NCI-H748 treated with DMSO at 0.1 percent for 48 hours (cell line): ENCODE results near the gene ZCCHC2.

Experiments used
- DNase-seq: peaks from one replicate; lab custom pipeline; 2025; lab: John Stamatoyannopoulos, UW

The ZCCHC2 gene

DNA sequence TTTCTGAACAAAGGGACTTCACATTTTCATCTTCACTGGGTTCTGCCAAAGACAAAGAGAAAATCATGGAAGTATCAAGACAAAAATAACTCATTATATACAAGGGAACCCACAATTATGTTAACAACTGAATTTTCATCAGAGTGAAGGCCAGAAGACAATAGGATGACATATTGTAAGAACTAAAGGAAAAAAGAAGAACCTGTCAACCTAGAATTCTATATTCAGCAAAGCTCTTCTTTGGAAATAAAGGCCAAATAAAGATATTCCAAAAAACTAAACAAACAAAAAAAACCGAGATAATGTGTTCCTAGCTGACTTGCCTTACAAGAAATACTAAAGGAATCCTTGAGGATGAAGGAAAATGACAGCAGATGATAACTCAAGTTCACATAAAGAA lies 10.3 kb upstream of the ZCCHC2 start:
- no peak for DNase-seq

DNA sequence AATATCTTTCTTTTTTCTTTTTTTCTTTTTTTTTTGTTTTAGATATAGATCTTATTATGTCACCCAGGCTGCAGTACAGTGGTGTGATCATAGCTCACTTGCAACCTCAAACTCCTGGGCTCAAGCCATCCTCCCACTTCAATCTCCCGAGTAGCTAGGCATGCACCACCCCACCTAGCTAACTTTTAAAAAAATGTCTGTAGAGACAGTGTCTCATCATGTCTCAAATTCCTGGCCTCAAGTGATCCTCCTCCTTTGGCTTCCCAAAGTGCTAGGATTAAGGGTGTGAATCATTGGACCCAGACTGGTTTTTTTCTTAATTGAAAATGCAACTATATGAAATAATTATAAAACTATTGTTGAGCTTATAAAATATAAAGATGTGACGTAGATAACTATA lies 9.8 kb upstream of the ZCCHC2 start:
- no peak for DNase-seq

DNA sequence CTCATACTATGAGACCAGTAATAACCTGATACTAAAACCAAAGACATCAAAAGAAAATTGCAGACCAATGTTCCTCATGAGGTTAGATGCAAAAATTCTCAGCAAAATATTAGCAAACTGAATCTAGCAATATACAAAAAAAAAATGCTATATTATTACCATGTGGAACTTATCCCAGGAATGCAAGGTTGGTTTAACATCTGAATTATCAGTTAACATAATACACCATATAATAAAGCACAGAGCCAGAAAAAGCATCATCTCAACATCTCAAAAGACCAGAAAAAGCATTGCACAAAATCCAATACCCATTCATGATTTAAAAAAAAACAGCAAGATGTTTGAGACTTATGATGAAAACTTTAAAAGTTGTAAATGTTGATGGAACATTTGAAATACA lies 8.3 kb upstream of the ZCCHC2 start:
- no peak for DNase-seq

DNA sequence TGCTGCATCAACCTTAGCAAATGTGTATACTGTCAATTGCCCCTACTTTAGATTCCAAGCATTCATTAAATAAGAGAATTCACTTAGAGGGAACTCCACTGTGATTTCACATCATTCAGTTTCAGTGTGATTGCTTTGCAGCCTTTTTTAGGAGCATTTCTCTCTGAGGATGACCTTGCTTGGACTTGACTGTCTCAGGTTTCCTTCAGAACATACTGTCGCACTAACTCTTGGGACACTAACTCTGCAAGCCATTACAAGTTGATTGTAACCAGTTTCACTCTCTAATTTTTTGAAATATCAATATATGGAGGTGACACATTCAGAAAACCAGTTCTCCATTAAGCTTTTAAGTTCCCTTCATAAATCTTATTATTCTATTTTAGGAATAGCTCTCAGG lies 6.6 kb upstream of the ZCCHC2 start:
- no peak for DNase-seq

DNA sequence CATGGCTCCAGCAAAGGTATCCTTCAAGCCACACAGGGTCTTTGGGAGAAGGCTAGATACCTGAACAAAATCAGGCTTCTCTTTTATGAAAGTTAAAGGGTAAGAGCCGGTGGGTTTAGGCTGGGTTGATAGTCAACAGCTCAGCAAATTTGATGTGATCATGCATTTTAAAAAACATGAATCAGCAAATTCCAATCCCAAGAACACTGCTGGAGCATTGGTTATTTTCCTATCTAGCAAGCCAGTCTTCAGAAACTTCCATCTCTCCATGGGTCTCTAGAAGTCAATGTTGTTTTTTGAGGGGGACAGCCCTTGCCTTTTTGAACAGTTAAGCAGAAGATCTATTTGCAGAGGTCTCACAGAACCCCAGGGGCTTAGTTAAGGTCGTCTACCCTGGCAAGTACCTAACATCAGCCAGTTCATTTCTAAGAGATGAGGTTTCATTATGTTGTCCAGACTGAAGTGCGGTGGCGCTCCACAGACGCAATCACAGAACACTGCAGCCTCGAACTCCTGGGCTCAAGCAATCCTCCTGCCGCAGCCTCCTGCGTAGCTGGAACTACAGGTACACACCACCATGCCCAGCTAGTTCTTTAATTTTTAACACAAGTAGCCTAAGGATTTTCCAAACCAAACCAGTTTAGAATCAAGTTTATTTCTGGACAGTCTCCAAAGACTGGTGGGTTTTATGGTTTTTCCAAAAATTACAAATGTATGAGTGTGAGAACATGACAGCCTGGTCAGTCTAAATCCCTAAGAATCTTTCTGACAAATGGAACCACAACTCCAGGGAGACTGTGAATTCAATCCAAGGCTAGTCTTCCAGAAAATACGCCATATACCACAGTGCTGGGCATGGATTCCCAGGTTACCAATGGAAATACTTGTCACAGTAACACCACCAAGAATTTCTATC lies 4.1 kb upstream of the ZCCHC2 start:
- DNase-seq, result no peak

DNA sequence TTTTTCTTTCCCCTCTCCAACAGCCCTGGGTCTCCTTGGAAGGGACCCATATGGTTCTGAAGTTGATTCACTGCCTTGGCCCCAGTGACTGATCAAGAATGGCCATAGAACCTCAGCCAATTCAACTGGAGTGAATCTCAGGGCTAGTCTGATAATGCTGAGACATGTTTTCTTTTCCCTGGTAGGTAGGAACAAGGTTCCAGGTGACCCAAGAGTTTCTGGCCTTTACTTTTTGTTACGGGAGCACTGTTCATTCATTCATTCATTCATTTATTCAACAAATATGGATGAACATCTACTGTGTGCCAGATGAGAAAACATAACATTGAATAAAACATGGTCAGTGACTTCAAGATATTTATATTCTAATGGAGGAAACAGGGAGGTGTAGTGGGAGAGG lies 3.1 kb upstream of the ZCCHC2 start:
- no peak for DNase-seq

DNA sequence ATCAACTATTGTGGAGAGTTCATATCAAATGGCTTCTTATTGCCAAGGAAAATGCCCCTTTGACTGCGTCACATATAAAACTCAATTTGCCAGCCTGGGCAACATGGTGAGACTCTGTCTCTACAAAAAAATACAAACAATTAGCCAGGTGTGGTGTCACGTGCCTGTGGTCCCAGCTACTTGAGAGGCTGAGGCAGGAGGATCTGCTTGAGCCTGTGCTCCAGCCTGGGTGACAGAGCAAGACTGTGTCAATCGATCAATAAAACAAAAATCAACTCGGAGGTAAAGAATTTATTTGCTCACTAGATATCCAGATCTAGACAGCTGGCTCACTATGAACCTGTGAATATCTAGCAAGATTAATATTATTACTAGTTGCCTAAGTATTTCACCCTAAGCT lies 1.7 kb upstream of the ZCCHC2 start:
- no peak for DNase-seq

DNA sequence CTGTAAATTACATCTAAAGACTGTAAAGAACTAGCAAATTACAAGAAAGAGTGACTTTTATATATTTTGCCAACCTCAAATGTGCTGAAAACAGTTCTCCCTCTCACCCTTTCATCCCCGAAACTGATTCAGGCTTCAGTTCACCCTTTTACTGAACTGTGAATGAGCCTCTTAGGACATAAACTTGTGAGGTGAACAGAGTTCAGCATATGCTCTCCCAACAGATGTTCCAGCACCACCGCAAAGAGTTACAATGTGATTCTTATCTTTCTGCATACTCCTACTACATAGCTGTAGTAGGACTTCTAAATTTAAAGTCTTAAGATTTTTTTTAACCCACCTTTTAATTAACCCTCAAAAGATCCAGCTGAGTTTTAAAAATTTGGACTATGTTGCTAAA lies 1.2 kb upstream of the ZCCHC2 start:
- no peak for DNase-seq

DNA sequence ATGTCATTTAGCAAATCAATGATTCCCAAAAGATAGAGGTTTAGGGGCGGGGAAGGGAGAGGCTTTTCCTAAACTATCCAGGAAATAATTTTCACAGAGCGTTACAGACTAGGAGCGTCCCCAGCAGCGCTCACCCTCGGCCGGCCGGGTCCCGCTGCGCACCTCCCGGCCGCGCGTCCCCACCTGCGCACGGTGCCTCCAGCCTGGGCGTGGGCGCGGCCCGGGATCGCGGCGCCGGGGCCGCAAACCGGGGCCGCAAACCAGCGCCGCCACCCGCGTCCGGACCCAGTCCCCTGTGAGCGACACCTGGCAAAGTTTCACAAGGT lies 684 bp upstream of the ZCCHC2 start:
- no peak for DNase-seq

DNA sequence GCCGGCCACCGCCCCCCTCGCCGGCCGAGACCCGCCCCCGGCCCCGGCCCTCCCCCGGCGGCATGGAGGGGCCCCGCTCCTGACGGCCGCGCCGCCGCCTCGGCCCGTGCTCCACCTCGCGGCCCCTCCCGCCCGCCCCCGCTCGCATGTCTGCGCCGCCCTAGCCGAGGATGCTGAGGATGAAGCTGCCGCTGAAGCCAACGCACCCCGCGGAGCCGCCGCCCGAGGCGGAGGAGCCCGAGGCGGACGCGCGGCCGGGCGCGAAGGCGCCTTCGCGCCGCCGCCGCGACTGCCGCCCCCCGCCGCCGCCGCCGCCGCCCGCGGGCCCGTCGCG lies 397 bp downstream of the ZCCHC2 start:
- no peak for DNase-seq

DNA sequence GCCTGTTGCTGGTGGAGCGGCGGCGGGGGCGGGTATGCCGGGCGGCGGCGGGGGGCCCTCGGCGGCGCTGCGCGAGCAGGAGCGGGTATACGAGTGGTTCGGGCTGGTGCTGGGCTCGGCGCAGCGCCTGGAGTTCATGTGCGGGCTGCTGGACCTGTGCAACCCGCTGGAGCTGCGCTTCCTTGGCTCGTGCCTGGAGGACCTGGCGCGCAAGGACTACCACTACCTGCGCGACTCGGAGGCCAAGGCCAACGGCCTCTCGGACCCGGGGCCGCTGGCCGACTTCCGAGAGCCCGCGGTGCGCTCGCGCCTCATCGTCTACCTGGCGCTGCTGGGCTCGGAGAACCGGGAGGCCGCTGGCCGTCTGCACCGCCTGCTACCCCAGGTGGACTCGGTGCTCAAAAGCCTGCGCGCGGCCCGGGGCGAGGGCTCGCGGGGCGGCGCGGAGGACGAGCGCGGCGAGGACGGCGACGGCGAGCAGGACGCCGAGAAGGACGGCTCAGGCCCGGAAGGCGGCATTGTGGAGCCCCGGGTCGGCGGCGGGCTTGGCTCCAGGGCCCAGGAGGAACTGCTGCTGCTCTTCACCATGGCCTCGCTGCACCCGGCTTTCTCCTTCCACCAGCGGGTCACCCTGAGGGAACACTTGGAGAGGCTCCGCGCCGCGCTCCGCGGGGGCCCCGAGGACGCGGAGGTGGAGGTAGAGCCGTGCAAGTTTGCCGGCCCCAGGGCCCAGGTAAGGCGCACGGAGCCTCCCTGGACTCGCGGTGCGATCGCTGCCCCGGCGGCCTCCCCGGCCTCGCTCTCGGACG lies 1.0 kb downstream of the ZCCHC2 start:
- no peak for DNase-seq

DNA sequence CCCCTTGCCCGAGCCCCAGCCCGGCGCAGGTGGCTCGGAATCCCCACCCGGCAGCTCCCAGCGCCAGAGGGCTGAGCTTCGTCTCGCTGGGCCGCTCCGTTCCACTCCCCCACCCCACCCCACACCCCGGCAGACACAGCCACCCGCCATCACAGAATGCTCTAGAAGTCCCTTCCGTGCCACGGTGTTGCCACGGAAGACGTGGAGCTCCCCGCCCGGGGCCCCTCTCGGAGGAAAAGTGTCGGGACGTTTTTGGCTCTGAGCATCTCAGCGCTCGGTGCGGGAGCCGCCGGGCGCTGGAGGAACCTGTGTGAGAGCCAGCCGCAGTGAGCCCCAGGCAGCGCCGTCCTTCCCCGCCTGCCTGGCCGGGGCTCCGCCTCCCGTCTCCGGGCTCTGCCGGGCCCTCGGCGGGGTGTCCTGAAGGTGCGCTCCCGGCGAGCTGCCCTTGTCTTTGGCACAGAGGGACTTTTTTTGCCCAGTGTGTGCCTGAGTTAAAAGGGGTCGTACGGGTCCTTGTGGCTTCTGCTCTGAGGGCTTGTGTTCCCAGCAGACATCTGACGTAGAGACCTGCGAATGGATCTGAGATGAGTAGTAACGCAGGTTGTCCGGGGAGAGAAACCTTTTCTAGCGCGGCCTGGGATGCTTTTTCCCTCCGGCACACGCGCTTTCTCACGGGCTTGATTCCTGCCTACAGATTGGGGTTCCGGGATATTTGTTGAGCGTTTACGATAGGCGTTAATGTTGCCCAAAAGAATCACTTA lies 1.8 kb downstream of the ZCCHC2 start:
- DNase-seq, result peak; percentile 41

DNA sequence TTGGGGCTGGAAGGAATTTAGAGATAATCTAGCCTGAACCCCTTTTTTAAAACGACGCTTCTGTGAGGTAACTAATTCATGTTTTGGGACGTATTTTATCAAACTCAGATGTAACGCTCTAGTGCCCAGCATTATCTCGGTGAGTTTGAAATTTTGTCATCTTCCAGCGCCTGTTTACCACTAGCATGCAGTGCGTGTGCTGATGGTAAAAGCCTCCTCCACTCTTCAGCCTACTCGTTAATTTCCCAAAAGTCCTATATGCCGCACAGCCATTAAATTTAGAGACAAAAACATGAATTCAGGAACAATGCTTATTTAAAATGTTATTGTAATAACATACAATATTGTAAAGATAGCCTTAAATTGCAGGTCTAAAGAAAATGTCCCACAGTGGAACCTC lies 2.8 kb downstream of the ZCCHC2 start:
- DNase-seq, result no peak

DNA sequence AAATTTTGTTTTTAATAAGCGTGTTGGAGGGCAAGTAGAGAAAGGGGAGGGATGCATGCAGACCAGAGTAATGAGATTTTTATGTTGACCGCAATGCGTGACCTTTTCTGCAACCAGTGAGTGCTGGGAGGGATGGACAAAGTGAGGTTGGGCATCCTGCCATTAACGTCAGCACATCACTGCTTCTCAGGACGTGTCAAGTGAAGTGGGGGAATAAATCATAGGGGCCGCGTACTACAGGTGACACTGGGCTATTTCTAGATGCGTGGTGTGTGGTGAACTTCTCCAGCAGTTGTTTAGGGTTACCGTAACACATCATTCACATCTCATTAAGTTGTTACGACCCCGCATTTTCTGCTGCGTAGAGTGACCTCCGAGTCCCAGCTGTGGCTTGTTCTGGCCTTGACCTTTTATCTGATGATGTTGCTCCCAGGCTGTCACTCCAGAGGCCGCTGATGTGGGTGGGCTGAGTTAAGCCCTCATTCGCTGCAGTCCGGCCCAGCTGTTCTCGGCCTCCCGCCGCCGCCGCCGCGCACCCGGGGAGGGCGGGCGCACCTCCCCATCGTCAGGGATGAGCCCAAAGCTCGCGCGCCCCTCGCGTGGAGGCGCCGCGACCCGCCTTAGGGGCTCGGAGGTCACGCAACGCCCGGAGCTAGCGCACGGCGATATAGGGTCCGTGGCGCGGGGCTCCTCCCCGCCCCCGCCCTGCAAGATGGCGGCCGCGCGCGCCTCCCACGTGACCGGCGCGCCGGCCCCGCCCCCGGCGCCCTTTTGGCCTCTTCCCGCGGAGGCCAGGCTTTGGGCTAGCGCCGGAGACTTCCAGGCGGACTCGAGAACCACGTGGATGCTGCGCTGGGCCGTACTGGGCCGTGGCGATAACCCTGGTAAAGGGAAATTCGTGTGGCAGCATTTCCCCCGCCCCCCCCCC lies 3.5 kb downstream of the ZCCHC2 start:
- peak; percentile 56 for DNase-seq

DNA sequence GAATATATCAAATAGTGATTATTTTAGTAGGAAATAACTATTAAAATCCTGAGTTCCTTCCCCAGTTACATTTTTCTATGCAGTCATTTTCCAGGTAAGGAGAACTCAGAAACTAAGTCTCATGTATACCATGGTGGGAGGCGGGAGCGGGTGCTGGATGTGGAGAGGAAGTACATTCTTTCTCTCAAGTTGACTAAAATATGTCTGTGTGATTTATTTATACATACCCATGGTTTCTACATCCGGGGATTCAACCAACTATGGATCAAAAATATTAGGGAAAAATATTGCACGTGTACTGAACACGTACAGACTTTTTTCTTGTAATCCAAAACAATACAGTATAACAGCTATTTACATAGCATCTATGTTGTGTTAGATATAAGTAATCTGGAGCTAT lies 6.8 kb downstream of the ZCCHC2 start:
- DNase-seq, result no peak

DNA sequence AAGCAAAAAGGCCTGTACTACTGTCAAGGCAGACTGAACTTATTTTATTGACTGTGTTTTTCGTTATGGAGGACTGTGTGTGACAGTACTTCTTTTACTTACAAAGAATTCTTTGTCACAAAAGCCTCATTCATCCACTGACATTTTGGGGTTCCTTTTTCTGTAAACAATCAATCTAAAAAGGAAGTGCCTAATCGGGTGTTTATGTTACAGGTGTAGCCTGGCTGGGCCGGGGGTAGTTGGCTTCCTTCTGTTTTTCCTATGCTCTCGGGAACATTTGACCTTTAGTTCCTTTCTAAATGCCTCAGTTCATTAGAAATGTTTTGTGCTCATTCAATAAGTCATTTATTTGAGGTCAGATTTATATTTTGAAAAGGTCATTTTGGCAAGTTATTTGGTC lies 8.3 kb downstream of the ZCCHC2 start:
- DNase-seq, result no peak

DNA sequence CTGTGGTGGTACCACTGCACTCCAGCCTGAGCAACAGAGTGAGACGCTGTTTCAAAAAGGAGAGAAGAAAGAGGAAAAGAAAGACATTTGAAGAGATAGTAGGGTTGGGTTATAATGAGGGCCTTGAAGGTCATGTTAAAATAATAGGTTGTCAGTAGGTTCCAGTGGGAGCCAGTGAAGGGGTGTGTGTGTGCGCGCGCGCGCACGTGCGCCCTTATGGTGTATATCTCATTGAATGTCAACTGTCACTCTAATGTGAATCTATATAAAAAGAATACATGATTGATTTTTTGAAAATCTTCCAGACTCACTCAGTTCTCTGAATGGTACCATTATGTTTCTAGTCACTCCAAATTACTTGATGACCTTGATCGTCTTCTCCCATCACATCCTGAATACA lies 9.1 kb downstream of the ZCCHC2 start:
- DNase-seq, result no peak

DNA sequence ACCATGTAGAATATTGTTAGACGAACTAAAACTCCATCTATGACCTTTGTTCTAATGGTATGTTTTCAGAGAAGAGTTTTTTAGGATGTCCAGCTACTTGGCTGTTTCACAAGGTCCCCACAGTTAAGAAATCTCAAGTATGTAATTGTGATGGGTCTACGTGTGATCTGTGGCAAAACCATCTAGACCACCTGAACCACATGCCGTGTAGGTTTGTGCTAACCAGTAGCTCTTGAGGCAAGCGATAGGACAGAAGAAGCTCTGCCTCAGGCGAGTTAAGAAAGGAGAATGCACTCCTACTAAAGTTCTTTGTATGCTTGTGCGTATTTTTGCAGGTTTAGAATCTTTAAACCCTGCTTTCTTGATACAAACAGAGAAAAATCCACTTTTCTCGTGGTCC lies 13.2 kb downstream of the ZCCHC2 start:
- DNase-seq, result no peak

DNA sequence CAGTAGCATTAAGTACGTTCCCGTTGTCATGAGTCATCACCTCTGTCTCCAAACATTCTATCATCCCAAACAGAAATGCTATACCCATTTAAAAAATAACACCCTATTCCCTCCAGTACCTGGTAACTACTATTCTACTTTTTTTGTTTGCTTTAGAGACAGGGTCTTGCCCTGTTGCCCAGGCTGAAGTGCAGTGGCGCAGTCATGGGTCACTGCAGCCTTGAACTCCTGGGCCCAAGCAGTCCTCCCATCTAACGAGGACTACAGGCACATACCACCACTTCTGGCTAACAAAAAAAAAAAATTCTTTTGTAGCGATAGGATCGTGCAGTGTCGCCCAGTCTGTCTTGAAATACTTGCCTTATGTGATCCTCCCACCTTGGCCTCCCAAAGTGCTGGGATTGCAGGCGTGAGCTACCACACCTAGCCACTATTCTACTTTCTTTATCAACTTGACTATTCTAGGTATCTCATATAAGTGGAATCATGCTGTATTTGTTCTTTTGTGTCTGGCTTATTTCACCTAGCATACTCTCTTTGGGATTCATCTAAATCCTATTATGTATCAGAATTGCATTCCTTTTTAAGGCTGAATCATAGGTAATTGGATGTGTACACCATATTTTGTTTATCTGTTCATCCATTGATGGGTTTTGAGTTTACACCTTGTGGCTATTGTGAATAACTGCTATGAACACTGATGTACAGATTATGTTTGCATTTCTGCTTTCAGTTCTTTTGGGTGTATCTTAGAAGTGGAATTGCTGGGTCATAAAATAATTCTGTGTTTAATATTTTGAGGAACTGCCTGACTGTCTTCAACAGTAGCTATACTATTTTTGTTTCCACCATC lies 14.4 kb downstream of the ZCCHC2 start:
- no peak for DNase-seq

DNA sequence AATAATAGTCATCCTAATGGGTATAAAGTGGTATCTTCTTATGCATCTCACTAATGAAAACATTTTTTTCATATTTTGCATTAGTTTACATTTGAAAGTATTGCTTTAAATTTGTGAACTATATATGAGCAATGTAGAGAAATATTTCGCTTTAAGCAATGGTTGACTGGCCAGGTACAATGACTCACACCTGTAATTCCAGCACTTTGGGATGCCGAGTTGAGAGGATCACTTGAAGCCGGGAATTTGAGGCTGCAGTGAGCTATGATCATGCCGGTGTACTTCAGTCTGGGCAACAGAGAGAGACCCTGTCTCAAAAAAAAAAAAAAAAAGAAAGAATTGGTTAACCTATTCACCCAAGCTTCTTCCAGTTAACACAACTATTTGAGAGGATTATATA lies 15.1 kb downstream of the ZCCHC2 start:
- no peak for DNase-seq

DNA sequence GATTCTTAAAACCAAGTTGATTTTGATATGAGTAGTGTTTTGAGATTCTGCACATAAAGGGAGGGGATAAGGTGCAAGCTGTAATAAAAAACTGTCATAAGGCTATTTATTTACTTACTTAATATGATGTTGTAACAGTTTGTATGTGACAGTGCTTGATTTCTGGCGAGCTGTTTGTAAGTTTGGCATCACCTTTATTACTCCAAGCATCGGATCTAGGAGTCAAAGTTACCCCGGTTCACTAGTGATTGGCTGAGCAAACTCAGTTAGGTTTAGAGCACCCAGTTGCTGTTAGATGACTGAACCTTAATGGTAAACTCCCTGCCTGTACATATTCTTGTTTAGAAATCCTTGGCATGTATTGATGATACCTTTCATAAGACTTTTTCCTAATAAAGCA lies 16.1 kb downstream of the ZCCHC2 start:
- DNase-seq, result no peak
